NB4 (cell line): Measurements from ENCODE around the gene RAD51B.

Experiments used
- MYC ChIP-seq: IDR thresholded peaks from 2 replicates; pipeline ENCODE4 v1.6.1; 2011; ENCODE audit warnings: low read depth, low read length
- POLR2A ChIP-seq: IDR thresholded peaks from 2 replicates; pipeline ENCODE4 v1.6.1; 2011; ENCODE audit warnings: mild to moderate bottlenecking; ENCODE audit not compliant: insufficient read length; ENCODE audit errors: extremely low read depth
- TF ChIP-seq, protein P1 (sequence below): IDR thresholded peaks from one replicate; pipeline ENCODE4 v1.5.1; 2012; ENCODE audit warnings: low read depth, low read length
- TF ChIP-seq, protein P2 (sequence below): IDR thresholded peaks from 2 replicates; pipeline ENCODE4 v1.6.1; 2011; ENCODE audit warnings: low read depth, low read length

DNA sequence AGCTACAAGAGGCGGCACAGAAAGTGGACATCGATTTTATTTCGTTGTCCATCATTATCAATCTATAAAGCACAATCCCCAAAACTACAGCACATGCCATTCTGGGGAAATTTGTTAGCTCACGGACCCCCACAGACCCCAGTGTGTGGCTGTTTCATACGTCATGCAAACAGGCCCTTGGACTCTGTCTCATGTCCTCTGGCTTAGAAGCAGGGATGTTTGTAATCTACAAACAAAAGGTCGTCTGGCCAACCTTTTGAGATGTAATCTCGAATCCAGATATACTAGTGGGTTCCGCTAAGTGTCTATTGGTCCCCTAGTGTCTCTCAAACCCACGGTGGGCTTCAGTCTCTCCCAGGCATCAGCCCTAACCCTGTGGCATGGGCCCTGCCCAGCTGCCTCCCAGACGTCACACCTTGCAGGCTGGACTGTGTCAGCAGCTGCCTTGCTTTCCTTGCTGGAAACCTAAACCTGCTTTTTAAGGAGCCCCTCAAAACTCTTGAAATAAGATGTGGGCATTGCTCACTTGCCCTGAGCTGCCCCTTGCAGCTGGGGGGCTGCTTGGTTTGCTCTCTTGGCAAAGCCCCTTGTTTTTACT lies 752.4 kb downstream of the RAD51B start:
- TF ChIP-seq, protein P1, sequence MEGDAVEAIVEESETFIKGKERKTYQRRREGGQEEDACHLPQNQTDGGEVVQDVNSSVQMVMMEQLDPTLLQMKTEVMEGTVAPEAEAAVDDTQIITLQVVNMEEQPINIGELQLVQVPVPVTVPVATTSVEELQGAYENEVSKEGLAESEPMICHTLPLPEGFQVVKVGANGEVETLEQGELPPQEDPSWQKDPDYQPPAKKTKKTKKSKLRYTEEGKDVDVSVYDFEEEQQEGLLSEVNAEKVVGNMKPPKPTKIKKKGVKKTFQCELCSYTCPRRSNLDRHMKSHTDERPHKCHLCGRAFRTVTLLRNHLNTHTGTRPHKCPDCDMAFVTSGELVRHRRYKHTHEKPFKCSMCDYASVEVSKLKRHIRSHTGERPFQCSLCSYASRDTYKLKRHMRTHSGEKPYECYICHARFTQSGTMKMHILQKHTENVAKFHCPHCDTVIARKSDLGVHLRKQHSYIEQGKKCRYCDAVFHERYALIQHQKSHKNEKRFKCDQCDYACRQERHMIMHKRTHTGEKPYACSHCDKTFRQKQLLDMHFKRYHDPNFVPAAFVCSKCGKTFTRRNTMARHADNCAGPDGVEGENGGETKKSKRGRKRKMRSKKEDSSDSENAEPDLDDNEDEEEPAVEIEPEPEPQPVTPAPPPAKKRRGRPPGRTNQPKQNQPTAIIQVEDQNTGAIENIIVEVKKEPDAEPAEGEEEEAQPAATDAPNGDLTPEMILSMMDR: no peak
- TF ChIP-seq, protein P2, sequence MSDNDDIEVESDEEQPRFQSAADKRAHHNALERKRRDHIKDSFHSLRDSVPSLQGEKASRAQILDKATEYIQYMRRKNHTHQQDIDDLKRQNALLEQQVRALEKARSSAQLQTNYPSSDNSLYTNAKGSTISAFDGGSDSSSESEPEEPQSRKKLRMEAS: no peak
- TF ChIP-seq POLR2A (no peak), MYC (no peak)
